Measurements from ENCODE around the gene MYO5B. TPM values are rescaled to one million over a fixed set of nuclear protein-coding genes. Genes with fewer than 3 reads are reported as not detected.
"Not testable (repeated sequence)": the region's sequence is repeated elsewhere in the genome, so short reads cannot be mapped to it uniquely, and the experiment has no call there.

Gene MYO5B
- total RNA-seq, 2 experiments from 2014 or later = not detected

DNA sequence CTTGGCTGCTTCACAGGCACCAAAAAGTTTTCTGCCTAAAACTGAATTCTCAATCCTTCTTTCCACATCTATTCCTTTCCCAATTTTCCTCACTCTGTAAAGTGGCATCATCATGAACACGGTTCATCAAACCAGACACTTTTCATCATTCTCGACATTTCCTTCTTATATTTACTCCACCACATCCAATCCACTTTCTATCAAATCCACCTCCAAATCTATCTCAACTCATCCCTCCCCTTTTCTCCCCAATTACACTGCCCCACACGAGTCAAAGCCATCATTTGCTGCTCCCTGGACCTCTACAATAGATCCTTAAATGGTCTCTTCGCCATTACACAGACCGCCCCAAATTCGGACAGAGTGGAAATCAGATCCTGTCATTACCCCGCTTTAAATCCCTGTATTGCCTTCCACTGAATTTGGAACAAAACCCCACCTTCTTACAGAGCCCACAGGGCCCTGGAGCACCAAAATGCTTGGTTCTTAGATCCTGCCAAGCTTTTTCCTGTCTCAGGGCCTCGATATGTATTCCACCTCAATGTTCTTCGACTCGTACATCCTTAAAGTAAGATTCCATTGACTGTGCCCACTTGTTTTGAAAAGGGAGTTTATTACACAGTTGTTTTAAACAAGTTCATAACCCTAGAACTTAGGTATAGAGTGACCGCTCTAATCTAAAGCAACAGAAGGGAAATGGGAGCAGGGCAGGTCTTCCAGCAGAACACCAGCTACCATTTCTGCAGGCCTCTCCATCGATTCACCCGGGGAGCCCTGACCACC, 382.5 kb downstream of the MYO5B start:
- BruUV-seq (replicated peaks) = no TSS peak
- Histone ChIP-seq H3K36me3 (ENCODE audit: insufficient read depth, low read length) (peaks cover 1% of the 10 kb centered on the region; the same call in 1 of the 2 replicates), H3K27ac (ENCODE audit: low read depth, low read length, poor library complexity, severe bottlenecking) (peak overlapping the region; percentile 88), H3K9me2 (ENCODE audit: insufficient read depth, low read length) (no peaks in the 10 kb centered on the region), H2AFZ (ENCODE audit: low read length) (peak overlapping the region; percentile 87), H3K4me1 (ENCODE audit: insufficient read depth, low read length, poor library complexity, severe bottlenecking) (peaks cover 9% of the 10 kb centered on the region), H3K9me3 (ENCODE audit: low read length) (no peaks in the 10 kb centered on the region), H3K79me2 (ENCODE audit: insufficient read depth, low read depth, low read length) (peaks cover 35% of the 10 kb centered on the region; the same call in 1 of the 2 replicates), H4K20me1 (ENCODE audit: insufficient read depth, low read length) (no peaks in the 10 kb centered on the region), H3K4me3 (ENCODE audit: low read depth, low read length, poor library complexity, severe bottlenecking) (peak overlapping the region; percentile 85), H3K4me2 (ENCODE audit: low read length) (peak overlapping the region; percentile 90)
- DNase-seq (ENCODE audit: low spot score) = no peak
- no peak for TF ChIP-seq EZH2phosphoT487 (IDR thresholded peaks at IDR 0.05; ENCODE audit: borderline replicate concordance, low read depth, low read length)
- TF ChIP-seq, protein P1, sequence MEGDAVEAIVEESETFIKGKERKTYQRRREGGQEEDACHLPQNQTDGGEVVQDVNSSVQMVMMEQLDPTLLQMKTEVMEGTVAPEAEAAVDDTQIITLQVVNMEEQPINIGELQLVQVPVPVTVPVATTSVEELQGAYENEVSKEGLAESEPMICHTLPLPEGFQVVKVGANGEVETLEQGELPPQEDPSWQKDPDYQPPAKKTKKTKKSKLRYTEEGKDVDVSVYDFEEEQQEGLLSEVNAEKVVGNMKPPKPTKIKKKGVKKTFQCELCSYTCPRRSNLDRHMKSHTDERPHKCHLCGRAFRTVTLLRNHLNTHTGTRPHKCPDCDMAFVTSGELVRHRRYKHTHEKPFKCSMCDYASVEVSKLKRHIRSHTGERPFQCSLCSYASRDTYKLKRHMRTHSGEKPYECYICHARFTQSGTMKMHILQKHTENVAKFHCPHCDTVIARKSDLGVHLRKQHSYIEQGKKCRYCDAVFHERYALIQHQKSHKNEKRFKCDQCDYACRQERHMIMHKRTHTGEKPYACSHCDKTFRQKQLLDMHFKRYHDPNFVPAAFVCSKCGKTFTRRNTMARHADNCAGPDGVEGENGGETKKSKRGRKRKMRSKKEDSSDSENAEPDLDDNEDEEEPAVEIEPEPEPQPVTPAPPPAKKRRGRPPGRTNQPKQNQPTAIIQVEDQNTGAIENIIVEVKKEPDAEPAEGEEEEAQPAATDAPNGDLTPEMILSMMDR (conservative IDR thresholded peaks at IDR 0.05; ENCODE audit: low read length) = 0 out of 2 replicates have a peak, but pooled peaks have one; percentile 15
- intact Hi-C loops (cut with micrococcal nuclease; ENCODE audit: unreplicated experiment) = loop anchor here (5.0 to 10.0 kb wide), 2 partner anchors 320 to 562 kb away; partner anchors contain the start of genes RPL17 and SKA1
- CTCF ChIA-PET (ENCODE audit: unreplicated experiment) = no interaction called here
- POLR2A ChIA-PET = interaction anchor here (0.6 to 1.5 kb wide), 3 partner anchors 11 to 326 kb away, joined by 3 to 6 read pairs (median 5); no protein-coding TSS in a partner anchor

DNA sequence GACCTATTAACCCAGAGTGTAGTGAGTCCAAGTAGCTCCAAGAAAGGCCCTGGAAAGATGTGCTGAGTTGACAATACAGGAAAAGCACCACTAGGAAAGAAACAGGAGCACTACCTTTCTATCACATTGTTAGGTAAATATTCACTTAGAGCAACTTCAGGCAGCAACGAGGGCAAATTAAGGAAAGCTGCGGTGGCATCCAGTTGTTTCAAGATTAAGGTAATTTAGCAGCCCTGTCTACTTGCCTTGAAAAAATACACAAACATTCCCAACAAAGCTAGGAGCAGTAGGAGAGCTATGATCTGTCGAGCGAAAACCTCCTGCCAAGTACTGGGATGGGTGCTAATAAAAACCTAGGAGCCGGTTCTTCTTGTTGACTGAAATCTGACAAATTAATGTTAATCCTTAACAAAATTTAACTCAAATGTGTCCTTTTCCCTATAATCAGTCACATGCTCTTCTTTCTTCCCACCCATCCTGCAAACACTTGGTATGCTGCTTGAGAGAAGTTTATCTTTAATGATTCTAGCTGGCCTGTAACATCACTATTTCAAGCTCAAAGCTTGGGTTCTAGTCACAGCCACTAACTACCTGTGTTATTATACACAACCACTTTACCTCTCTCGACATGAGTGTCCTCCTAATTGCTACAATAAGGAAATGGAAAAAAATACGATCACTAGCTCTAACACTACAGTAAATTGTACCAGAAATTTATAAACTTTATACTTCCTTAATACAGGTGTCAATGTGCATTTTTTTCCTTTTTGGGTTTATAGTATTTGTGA, 383.6 kb downstream of the MYO5B start:
- H3K27ac ChIP-seq (ENCODE audit: low read depth, low read length, poor library complexity, severe bottlenecking) = no peak overlapping the region
- BruUV-seq (replicated peaks) = no TSS peak
- H3K4me2 ChIP-seq (ENCODE audit: low read length) = peak overlapping the region; percentile 90
- H3K4me3 ChIP-seq (ENCODE audit: low read depth, low read length, poor library complexity, severe bottlenecking) = peak overlapping the region; percentile 85
- ChIA-PET POLR2A (interaction anchor here (0.7 to 1.5 kb wide), 2 partner anchors 12 to 325 kb away, joined by 3 to 5 read pairs; no protein-coding TSS in a partner anchor), CTCF (ENCODE audit: unreplicated experiment) (no interaction called here)
- TF ChIP-seq EZH2phosphoT487 (IDR thresholded peaks at IDR 0.05; ENCODE audit: borderline replicate concordance, low read depth, low read length) = no peak
- H2AFZ ChIP-seq (ENCODE audit: low read length) = no peak overlapping the region
- no peaks in the 10 kb centered on the region for H4K20me1 ChIP-seq (ENCODE audit: insufficient read depth, low read length)
- H3K4me1 ChIP-seq (ENCODE audit: insufficient read depth, low read length, poor library complexity, severe bottlenecking) = peaks cover 9% of the 10 kb centered on the region
- intact Hi-C loops (cut with micrococcal nuclease; ENCODE audit: unreplicated experiment) = loop anchor here (5.0 to 10.0 kb wide), 2 partner anchors 319 to 563 kb away; partner anchors contain the start of genes RPL17 and SKA1
- no peak for DNase-seq (ENCODE audit: low spot score)
- peaks cover 8% of the 10 kb centered on the region; the same call in 1 of the 2 replicates for H3K36me3 ChIP-seq (ENCODE audit: insufficient read depth, low read length)
- H3K79me2 ChIP-seq (ENCODE audit: insufficient read depth, low read depth, low read length) = peaks cover 38% of the 10 kb centered on the region
- no peaks in the 10 kb centered on the region for H3K9me3 ChIP-seq (ENCODE audit: low read length)
- H3K9me2 ChIP-seq (ENCODE audit: insufficient read depth, low read length) = no peaks in the 10 kb centered on the region

DNA sequence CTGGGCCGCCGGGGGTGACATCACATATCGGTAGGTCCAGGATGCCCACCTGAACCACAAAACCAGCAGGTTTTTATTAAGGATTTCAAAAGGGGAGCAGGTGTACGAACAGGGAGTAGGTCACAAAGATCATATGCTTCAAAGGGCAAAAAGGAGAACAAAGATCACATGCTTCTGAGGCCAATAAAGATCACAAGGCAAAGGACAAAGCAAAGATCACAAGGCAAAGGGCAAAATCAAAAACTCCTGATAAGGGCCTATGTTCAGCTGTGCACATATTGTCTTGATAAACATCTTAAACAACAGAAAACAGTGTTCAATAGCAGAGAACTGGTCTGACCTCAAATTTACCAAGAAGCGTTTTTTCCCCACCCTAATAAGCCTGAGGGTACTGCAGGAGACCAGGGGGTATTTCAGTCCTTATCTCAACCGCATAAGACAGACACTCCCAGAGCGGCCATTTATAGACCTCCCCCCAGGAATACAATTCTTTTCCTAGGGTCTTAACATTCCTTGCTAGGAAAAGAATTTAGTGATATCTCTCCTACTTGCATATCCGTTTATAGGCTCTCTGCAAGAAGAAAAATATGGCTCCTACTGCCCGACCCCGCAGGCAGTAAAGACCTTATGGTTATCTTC, 386.3 kb downstream of the MYO5B start:
- H3K4me3 ChIP-seq (ENCODE audit: low read depth, low read length, poor library complexity, severe bottlenecking); CTCF ChIA-PET (ENCODE audit: unreplicated experiment); DNase-seq (ENCODE audit: low spot score); H3K9me3 ChIP-seq (ENCODE audit: low read length); H4K20me1 ChIP-seq (ENCODE audit: insufficient read depth, low read length); H2AFZ ChIP-seq (ENCODE audit: low read length); BruUV-seq (replicated peaks); H3K9me2 ChIP-seq (ENCODE audit: insufficient read depth, low read length); intact Hi-C loops (cut with micrococcal nuclease; ENCODE audit: unreplicated experiment); H3K27ac ChIP-seq (ENCODE audit: low read depth, low read length, poor library complexity, severe bottlenecking); POLR2A ChIA-PET; H3K4me2 ChIP-seq (ENCODE audit: low read length); H3K36me3 ChIP-seq (ENCODE audit: insufficient read depth, low read length); H3K4me1 ChIP-seq (ENCODE audit: insufficient read depth, low read length, poor library complexity, severe bottlenecking): not testable (repeated sequence)
- H3K79me2 ChIP-seq (ENCODE audit: insufficient read depth, low read depth, low read length) = peaks cover 48% of the 10 kb centered on the region
